ENCODE measurements around the gene RBP2. TPM values are rescaled to one million over a fixed set of nuclear protein-coding genes. Genes with fewer than 3 reads are reported as not detected.

The RBP2 gene
- total and polyA plus RNA-seq, 4 donors, result 0.33 to 1.3 (median 1.1) TPM; not detected in 1

DNA sequence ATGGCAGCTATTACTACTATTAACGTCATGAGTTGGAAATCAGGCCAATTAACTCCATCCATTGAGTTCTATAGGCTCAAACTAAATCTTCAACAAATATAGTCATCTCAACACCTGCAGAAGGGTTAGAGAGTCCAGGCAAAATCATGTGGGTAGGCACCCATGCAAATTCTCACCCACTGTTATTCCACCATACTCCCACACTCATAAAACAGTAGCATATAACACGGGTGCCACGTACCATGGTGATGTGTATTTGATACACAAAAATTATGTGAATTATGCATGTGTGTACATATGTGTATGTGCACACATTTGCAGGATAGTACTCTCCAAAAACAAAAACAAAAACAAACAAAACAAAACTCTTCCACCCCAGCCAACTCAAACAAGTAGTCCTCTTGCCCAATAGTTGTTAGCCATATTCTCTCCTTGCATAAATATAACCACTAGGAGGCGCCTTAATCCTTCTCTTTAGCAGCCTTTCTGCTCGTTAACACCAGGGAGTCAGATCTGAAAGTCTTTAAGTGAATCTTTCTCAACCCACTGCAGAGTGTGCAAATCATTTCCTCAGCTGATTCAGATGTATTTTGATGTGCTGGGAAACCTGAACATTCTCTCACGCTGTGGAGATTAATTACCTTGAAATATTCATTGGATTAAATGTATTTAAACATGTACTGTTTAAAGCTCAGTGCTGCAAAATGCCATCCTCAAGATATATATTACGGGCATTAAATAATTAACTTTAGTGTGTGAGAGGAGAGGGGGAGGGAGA lies 48.8 kb downstream of the RBP2 start:
- H3K36me3 ChIP-seq (ENCODE audit: control insufficient read depth in 4 of 4, insufficient read depth in 4 of 4, low read length in 4 of 4), result peaks cover 0 to 3% (median under 1%) of the 10 kb centered on the region in 4 donors
- no peak overlapping the region for H3K27ac ChIP-seq (ENCODE audit: low read depth in 1 of 2, low read length in 1 of 2)
- H3K9ac ChIP-seq (ENCODE audit: insufficient read depth in 1 of 2, low read length in 2 of 2), result no peak overlapping the region
- no peaks in the 10 kb centered on the region for H3K4me1 ChIP-seq (ENCODE audit: control insufficient read depth in 5 of 5, insufficient read depth in 5 of 5, low read length in 5 of 5)
- no peak overlapping the region for H3K4me3 ChIP-seq
- 55 to 59% methylated on average over 7 of the region's 7 CpGs for WGBS, 2 donors
- ATAC-seq (ENCODE audit: insufficient read depth, low FRiP score) (peak; percentile 79), DNase-seq (peak in 2 of 3 donors; percentile 90)
- no peaks in the 10 kb centered on the region for H3K27me3 ChIP-seq (ENCODE audit: control insufficient read depth in 3 of 3, insufficient read depth in 3 of 3, low read length in 2 of 3)
- H3K9me3 ChIP-seq (ENCODE audit: control insufficient read depth in 4 of 4, insufficient read depth in 3 of 4, low read length in 3 of 4), result no peaks in the 10 kb centered on the region
- TF ChIP-seq, protein P1, sequence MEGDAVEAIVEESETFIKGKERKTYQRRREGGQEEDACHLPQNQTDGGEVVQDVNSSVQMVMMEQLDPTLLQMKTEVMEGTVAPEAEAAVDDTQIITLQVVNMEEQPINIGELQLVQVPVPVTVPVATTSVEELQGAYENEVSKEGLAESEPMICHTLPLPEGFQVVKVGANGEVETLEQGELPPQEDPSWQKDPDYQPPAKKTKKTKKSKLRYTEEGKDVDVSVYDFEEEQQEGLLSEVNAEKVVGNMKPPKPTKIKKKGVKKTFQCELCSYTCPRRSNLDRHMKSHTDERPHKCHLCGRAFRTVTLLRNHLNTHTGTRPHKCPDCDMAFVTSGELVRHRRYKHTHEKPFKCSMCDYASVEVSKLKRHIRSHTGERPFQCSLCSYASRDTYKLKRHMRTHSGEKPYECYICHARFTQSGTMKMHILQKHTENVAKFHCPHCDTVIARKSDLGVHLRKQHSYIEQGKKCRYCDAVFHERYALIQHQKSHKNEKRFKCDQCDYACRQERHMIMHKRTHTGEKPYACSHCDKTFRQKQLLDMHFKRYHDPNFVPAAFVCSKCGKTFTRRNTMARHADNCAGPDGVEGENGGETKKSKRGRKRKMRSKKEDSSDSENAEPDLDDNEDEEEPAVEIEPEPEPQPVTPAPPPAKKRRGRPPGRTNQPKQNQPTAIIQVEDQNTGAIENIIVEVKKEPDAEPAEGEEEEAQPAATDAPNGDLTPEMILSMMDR (IDR thresholded peaks at IDR 0.05; ENCODE audit: control extremely low read depth, extremely low read depth), result peak; percentile 66

GRCh38 chr3:139425745-139426400 lies 50.4 kb downstream of the RBP2 start:
- ATAC-seq (ENCODE audit: insufficient read depth, low FRiP score) (no peak), DNase-seq (no peak)
- Histone ChIP-seq H3K4me3 (no peak overlapping the region), H3K9me3 (ENCODE audit: control insufficient read depth in 4 of 4, insufficient read depth in 3 of 4, low read length in 3 of 4) (no peaks in the 10 kb centered on the region), H3K27me3 (ENCODE audit: control insufficient read depth in 3 of 3, insufficient read depth in 3 of 3, low read length in 2 of 3) (no peaks in the 10 kb centered on the region), H3K4me1 (ENCODE audit: control insufficient read depth in 5 of 5, insufficient read depth in 5 of 5, low read length in 5 of 5) (peaks cover 0 to 5% (median 0%) of the 10 kb centered on the region in 5 donors), H3K36me3 (ENCODE audit: control insufficient read depth in 4 of 4, insufficient read depth in 4 of 4, low read length in 4 of 4) (peaks cover 0 to 3% (median under 1%) of the 10 kb centered on the region in 4 donors), H3K9ac (ENCODE audit: insufficient read depth in 1 of 2, low read length in 2 of 2) (no peak overlapping the region), H3K27ac (ENCODE audit: low read depth in 1 of 2, low read length in 1 of 2) (no peak overlapping the region)
- 86 to 92% methylated on average over 5 of the region's 5 CpGs for WGBS, 2 donors
- TF ChIP-seq, protein P1 (IDR thresholded peaks at IDR 0.05; ENCODE audit: control extremely low read depth, extremely low read depth), result no peak

GRCh38 chr3:139423232-139423631 lies 53.1 kb downstream of the RBP2 start:
- H3K9ac ChIP-seq (ENCODE audit: insufficient read depth in 1 of 2, low read length in 2 of 2), result no peak overlapping the region
- H3K36me3 ChIP-seq (ENCODE audit: control insufficient read depth in 4 of 4, insufficient read depth in 4 of 4, low read length in 4 of 4), result peaks cover 0 to 3% (median under 1%) of the 10 kb centered on the region in 4 donors
- H3K27me3 ChIP-seq (ENCODE audit: control insufficient read depth in 3 of 3, insufficient read depth in 3 of 3, low read length in 2 of 3), result no peaks in the 10 kb centered on the region
- peaks cover 0 to under 1% (median 0%) of the 10 kb centered on the region in 4 donors for H3K9me3 ChIP-seq (ENCODE audit: control insufficient read depth in 4 of 4, insufficient read depth in 3 of 4, low read length in 3 of 4)
- no peak for DNase-seq
- H3K27ac ChIP-seq (ENCODE audit: low read depth in 1 of 2, low read length in 1 of 2), result no peak overlapping the region
- ATAC-seq (ENCODE audit: insufficient read depth, low FRiP score), result no peak
- TF ChIP-seq, protein P1 (IDR thresholded peaks at IDR 0.05; ENCODE audit: control extremely low read depth, extremely low read depth), result no peak
- H3K4me3 ChIP-seq, result no peak overlapping the region
- WGBS, 2 donors, result 81 to 89% methylated on average over 2 of the region's 2 CpGs
- peaks cover 0 to 6% (median 0%) of the 10 kb centered on the region in 5 donors for H3K4me1 ChIP-seq (ENCODE audit: control insufficient read depth in 5 of 5, insufficient read depth in 5 of 5, low read length in 5 of 5)
